Central memory CD4-positive, alpha-beta T cell (primary cell): ENCODE results near the gene GNG5.
"Not testable (repeated sequence)": the region's sequence is repeated elsewhere in the genome, so short reads cannot be mapped to it uniquely, and the experiment has no call there.

Source experiments
- DNase-seq: peaks from one replicate; pipeline ENCODE4 v3.0.0; 2022
- total RNA-seq, 3 experiments: gene quantifications; one replicate each; lab custom pipeline; 2026; lab: John Stamatoyannopoulos, UW

The GNG5 gene
- 10.7 to 27.2 (median 11.0) reads per million in 3 experiments for total RNA-seq

DNA sequence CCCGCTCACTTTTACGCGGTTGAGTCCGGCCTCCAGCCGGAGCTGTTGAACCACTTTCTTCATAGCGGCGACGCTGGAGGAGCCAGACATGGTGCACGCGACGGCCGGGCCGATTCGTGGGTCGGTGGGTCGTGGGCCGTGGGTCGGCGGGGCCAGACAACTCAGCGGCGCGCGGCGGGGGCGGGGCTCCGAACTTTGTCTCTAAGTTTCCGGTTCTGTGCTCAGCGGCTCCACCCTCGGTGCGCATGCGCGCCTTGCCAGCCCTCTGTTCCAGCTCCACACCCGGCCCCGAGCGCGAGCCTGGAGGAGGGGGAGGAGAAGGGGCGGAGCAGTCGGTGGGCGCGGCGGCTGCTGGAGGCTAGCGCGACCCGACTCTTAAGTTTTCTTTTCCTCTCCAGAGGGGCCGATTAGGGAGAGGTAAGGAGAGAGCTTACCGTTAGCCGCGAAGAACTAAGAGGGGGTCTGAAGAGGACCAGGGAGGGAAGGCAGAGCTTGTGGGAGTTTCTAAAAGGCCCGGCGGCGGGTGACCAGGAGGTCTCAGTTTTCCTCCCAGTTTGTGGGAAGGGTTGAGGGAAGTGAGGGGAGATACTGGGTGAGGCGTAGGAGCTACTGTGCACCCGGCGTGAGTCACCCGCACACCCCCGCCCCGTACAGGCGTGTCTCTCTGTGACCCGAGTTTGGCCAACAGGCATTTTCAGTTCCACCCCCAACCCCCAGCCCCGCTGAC lies at the start of gene GNG5, which contains the start of gene SPATA1:
Gene GNG5, minus strand, starts transcription at position 580 of the 727 bp plus-strand sequence. Its CDS starts 490 bp downstream, at position 90.
Gene SPATA1, plus strand, starts transcription at position 385 of the 727 bp plus-strand sequence. CDS start 9,974 bp downstream, outside the sequence.
- DNase-seq, result peak; percentile 96

DNA sequence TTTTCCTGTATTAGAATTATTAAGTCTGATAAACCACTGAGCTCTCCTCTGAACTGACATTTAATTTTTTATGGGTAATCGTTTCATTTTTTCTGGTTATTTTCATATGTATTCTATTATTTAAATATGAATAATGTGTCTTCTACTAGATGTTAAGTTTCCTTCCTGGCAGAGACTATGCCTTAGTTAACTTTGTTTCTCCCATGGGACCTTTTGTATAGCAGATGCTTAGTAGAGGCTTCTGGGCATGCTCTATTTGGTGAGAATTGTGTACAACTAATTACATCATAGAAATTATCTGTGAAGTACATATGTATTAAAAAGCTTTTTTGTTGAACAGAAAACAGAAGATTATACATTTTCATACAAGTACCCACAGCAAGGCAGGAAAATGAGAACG lies 44.4 kb upstream of the GNG5 start:
- no peak for DNase-seq

DNA sequence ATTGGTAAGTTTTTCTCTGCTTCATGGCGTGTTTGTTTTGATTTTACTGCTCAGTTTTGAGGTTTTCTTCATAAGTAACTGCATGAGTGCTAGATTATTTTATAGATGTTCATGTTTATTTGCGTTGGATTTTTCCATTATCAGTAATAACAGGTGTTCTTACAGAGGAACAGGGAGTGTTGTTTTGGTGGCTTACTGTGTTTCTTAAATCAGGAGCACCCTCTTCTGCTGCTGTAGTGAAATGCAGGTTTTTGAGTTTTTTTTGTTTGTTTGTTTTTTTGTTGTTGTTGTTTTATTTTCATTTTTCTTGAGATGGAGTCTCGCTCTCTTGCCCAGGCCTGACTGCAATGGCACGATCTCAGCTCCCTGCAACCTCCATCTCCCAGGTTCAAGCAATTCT lies 35.3 kb upstream of the GNG5 start:
- DNase-seq, result no peak

DNA sequence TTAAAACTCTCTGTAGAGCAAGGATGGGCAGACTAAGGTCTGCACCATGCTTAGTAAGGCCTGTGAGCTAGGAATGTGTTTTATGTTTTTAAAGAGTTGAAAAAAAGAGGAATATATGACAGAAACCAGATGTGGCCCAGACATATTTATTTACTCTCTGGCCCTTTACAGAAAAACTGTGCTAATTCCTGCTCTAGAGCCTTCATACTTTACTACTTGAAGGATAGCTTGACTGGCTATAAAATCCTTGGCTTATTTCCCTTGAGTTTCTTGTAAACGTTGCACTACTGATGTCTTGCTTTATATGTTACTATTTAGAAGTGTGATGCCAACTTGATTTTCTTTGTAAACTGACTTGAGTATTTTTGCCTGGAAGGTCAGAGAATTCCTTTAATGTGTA lies 34.4 kb upstream of the GNG5 start:
- no peak for DNase-seq

DNA sequence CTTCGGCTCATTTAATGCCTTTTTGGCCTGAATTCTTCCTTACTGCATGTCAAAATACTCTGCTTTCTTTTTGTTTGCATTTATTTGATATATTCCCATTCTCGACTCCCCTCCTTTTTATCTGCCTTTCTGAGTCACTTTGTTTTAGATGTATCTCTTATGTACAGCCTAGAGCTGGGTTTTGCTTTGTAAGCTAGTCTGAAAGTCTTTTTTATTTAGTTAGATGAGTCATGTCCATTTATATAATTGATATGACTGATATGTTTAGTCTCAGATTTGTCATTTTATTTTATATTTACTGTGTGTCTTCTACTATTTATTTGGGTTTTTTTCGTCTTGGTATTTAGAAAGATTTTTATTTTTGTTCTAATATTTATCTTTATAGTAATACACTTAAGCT lies 33.6 kb upstream of the GNG5 start:
- no peak for DNase-seq

DNA sequence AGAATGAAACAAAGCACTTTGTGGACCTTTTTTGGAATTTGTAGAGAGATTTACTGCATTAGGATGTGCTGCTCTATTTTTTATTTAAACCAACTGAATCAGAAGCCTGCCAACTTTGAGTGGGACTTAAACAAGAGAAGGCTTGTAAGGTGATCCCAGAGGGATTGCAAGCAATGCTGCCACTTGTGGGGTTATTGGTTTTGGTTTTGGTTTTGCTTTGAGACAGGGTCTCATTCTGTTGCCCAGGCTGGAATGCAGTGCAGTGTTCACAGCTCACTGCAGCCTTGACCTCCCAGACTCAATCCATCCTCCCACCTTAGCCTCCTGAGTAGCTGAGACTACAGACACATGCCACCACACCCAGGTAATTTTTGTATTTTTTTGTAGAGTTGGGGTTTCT lies 32.2 kb upstream of the GNG5 start:
- DNase-seq, result no peak

DNA sequence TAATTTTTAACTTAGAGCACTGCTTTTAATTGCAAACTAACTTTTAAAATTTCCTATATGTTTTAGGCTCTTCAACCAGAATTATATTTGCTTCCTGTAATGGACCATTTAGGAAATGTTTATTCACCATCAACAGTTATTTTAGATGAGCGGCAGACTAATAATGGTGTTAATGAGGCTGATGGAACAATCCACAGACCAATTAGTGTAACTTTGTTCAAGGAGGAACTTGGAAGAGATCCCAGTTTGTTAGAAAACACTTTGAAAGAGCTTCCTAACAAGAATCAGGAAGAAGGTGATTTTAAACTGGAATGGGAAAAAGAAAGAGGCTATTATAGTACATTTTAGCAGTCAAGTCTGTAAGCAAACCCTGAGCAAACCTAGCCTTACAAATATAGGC lies 19.4 kb upstream of the GNG5 start:
- DNase-seq, result no peak

DNA sequence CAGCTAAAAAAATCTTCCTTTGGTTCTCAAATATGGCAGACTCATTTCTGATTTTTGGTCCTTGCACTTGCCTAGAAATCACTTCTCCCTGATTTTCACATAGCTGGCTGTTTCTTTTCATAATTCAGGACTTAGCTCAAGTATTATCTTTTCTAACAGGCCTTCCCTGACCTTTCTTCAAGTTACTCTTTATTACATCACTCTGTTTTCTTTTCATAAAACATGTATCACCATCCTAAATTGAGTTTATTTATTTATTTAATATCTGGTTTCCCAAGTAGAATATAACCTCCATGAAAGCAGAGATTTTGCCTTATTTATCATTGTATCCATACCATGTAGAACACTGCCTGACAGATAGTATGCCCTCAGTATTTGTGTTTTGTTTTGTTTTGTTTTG lies 18.2 kb upstream of the GNG5 start:
- DNase-seq, result no peak

DNA sequence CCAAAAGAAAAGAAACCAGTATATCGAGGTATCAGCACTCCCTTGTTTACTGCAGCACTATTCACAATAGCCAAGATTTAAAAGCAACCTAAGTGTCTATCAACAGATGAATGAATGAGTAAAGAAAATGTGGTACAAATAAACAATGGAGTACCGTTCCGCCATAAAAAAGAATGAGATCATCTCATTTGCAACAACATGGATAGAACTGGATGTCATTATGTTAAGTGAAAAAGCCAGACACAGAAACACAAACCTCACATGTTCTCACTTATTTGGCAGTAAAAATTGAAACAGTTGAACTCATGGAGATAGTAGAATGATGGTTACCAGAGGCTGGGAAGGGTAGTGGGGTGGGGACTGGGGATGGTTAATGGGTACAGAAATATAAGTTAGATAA lies 4.3 kb upstream of the GNG5 start:
- no peak for DNase-seq

DNA sequence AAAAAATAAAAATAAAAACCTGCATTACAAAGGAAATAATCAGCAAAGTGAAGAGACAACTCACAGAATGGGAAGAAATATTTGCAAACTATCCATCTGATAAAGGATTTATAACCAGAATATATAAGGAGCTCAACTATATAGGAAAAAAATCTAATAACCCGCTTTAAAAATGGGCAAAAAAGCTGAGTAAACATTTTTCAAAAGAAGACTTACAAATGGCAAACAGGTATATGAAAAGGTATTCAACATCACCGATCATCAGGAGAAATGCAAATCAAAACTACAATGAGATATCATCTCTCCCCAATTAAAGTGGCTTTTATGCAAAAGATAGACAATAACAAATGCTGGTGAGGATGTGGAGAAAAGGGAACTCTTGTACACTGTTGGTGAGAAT lies 3.8 kb upstream of the GNG5 start:
- no peak for DNase-seq

DNA sequence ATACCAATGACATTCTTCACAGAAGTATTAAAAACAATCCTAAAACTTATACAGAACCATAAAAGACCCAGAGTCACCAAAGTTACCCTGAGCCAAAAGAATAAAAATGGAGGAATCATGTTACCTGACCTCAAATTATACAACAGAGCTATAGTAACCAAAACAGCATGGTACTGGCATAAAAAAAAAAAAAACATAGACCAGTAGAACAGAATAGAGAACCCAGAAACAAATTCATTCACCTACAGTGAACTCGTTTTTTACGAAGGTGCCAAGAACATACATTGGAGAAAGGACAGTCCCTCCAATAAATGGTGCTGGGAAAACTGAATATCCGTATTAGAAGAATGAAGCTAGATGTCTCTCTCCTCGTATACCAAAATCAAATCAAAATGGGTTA lies 2.6 kb upstream of the GNG5 start:
- DNase-seq, result no peak

DNA sequence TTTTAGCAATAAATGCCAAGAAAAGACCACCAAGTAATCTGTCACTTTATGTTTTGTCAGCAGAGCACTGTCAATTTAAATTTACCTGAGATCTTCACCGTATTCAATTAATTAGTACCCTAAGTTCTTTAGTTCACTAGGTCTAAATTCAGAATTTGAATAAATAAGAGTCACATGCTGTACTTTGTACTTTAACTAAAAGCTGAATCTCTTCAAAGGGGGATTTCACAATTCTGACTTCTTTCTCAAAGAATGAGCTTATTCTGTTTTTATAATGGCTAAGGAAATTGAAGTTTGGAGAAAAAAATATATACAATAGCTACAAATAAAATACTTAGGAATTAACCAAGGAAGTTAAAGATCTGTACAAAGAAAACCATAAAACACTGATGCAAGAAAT lies 2.1 kb upstream of the GNG5 start:
- no peak for DNase-seq

DNA sequence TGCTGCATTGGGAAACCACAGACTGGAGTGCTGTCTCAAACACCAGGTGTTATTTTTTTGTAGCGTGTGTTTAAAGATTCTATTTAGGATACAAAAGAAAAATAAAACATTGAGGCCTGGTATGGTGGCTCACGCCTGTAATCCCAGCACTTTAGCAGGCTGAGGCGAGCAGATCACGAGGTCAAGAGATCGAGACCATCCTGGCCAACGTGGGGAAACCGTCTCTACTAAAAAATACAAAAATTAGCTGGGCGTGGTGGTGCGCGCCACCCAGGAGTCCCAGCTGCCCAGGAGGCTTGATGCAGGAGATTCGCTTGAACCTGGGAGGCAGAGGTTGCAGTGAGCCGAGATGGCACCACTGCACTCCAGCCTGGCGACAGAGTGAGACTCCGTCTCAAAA lies 1.5 kb upstream of the GNG5 start:
- DNase-seq, result not testable (repeated sequence)

DNA sequence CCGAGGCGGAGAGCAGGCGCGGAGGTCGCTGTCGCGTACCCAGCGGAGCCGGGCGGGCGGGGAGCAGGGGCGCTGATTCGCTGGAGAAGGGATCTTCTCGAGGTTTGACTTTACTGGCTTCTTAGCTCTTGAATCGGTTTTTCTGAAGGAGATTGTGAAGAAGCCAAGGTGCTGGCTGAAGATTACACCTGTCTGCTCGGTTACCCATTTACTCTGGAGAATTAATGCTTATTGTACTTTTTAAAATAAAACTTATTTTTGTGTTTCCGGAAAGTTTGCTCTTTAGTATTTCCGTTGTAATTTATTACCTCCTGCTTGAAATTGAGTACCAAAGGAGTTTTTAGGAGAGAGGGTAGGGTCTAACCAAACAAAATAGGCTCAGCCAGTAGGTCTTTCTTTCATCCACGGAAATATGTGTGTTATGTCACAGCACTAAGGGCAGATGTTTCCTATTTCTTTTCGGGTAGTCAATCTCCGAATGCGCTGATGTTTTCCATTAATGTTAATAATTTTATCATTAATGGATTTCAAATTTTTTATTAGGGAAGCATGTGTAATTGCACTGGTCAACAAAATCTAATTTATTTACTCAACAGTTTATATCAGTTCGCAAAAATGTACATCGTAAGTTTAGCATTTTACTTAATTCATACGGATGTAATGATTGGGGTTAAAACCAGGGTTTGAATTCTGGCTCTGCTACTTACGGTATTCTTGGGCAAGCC lies 510 bp upstream of the GNG5 start:
- DNase-seq, result no peak

DNA sequence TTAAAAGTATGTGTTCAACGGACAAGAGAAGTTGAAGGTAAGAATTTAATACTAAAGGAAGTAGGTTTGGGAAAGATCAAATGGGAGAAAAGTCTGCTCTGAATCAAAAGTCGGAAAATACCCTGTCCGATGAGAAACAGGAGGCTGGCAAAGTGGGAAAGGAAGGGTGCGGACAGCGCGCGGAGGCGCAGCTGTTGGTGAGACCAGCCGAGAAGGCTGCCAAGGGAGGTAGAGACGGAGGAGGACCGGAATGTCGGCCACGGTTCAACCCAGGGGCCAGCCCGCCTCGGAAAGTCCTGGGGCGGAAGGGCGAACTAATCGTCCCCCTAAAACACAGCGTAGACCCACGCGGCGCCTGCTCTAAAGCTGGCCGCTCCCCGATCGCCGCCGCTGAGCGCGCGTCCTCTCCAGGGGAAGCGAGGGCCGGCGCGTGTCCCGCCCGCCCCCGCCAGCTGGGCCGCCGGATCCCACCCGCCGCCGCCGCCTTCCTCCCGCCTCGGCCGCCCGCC lies 834 bp downstream of the GNG5 start:
- no peak for DNase-seq

DNA sequence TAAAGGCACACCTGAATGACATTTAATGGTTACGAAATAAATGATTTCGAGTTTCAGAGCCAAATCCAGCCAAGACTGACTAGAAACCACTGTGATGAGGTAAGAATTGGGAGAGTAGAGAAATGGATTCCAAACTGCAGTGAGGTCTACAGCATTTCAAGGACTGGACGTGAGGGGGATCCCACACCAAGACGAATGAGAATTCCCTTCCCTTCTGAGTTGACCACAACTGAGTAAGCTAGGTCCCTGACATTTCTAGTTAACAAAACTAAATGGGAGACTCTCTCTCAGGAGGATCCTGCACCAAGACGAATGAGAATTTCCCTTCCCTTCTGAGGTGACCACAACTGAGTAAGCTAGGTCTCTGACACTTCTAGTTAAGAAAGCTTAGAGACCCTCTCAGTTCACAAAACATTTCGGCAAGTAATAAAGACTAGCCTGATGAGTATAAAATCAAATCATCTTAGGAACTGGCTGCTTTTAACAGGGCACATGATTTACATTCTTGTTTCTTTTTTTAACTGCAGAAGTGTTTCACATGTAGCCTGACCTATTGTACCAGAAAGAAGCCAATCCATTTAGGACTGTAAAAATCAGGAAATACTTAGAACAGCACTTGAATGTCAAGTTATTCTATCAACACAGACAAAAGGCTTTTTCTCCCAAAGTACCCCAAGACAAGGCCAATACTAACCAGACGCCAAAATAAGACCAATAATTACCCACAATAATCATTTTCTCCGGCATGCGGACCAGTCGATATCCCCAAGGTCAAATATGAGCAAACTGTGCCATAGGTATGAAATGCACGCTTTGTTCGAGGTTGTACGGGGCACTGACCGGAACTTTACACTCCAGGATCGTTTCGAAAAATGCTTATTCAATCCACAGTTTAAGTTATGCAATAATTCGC lies 1.5 kb downstream of the GNG5 start:
- DNase-seq, result no peak

DNA sequence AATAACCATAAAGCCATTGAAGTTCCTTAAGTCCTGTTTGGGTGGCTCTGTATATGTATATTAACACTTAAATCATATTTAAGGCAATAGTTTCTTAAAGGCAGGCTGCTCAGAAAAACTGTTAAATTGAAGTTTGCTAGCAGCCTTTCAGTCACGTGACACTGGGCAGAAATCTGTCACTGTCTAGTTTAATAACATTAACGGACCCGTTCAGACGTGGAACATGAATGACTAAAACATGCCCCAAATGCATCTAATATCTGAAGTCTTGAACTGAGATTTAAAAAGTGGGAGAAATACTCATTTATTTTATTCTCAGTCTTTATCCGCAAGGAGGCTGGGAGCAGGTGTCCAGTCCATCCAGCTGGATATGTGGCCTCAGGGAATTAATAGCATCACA lies 3.5 kb downstream of the GNG5 start:
- DNase-seq, result no peak

DNA sequence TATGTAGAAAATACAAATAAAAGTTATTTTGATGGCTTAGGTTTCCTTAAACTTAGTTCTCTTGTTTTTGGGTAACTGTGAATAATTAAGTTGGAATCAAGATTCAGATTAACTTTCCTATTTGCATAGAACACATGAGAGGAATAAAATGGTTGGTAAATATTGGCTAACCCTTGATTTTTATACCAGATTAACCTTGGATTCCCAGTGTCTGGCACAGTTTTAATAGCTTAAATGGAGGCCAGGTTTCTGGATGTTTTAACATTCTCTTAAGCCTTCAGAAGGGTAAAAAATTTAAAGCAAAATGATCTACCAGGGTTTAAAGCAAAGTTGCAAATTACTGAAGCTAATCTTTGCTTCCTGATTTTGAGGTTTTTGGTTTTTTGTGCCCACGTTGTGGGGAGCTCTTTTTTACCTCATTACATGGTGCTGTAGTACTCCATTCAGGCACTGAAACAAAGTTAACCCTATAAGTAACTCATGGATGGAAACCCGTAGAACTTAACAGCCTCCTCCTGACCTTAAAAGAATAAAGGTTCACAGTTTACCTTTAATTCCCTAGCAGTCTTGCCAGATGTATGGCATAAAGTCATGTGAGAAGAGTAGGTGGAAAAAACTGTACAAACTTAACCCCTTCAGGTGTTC lies 8.6 kb downstream of the GNG5 start:
- no peak for DNase-seq

DNA sequence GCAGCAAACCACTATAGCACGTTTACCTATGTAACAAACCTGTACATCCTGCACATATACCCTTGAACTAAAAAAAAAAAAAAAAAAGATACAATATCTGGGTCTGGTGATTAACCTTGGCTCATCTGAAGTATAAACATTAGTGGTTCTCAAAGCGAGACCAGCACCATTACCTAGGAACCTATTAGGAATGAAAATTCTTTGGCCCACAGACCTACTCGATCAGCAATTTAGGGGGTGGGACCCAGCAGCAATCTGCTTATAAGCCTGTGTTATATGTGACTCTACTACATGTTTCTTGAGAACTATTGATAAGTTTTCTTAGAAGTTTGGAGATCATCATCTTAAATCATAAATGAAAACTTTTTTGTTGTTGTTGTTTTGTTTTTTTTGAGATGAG lies 9.9 kb downstream of the GNG5 start:
- no peak for DNase-seq

DNA sequence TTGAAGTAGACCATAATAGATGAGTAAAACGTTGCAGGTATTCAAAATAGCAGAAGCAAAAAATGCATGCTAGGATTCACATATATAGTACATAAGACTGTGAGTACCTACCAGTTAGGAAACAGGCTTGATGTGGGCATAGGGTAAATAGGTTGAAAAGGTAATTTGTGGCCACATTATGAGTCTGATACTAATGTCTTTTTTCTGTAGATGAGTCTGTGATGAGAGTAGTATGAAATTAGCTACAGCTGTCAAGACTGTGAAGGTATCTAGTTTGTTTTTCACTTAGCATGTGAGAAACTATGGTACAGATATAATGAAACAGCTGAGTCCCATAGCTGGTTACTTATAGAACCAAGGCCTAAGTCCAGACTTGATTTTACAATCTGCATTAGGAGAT lies 12.6 kb downstream of the GNG5 start:
- no peak for DNase-seq

DNA sequence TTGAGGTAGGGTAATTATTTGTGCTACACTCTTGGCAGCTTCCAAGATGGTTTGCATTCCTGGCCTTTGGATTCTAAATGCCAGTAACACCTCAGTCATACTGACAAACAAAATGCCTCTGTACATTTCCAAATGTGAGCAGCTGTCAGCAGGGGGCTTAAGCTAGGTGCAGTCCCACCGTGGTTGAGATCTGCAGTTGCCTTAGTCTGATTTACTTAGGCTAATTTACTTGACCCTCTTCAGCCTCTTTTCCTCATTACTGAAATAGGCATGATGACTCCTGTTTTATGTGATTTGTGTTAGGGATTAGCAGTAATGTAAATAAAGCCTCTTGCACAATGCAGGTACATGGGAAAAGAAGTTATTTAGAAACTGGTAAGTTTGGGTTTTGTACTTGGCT lies 13.7 kb downstream of the GNG5 start:
- DNase-seq, result no peak

DNA sequence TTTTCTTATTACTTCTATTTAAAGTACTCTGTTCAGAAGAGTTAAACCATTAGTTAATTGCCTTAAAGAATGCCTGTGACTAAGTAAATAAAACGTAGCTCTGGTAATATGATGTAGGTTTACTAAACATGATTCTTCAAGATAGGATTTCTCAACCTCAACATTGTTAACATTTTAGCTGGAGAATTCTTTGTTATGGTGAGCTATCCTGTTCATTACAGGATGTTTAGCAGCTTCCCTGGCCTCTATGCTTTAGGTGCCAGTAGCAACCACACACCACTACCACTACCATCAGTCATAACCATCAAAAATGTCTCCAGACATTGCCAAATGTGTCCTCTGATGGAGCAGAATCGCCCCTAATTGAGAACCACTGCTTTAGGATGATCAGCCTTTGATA lies 16.6 kb downstream of the GNG5 start:
- no peak for DNase-seq

DNA sequence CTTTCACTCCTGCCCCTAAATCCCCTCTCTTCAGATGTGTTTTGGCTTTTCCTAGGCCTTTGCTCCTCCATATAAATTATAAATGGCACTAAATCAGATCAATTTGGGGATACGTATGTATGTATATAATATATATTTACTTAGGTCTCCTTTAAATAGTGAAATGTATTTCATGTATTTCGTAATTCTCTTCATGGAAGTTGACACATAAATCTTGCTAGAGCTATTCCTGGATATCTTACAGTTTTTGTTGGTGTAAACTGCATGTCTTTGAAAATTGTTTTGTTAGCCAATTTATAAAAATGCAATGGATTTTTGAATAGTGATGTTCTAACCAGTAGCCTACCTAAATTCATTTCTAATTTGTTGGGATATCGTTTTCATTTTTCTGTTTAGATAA lies 18.3 kb downstream of the GNG5 start:
- DNase-seq, result no peak
